HUES64 (cell line): Measurements from ENCODE around the gene PLCB2.

Source experiments
- H3K27ac ChIP-seq: 2 replicates; pipeline ENCODE4 v1.7.0; 2013; ENCODE audit warnings: low read depth, low read length, inconsistent platforms
- H3K27me3 ChIP-seq: 2 replicates; pipeline ENCODE4 v1.6.1; 2013; ENCODE audit warnings: mild to moderate bottlenecking, low read length; ENCODE audit not compliant: insufficient read depth
- H3K36me3 ChIP-seq: 2 replicates; pipeline ENCODE4 v1.6.1; 2013; ENCODE audit warnings: mild to moderate bottlenecking, low read length; ENCODE audit not compliant: insufficient read depth
- H3K4me1 ChIP-seq: 2 replicates; pipeline ENCODE4 v1.6.1; 2013; ENCODE audit warnings: mild to moderate bottlenecking, low read length, moderate library complexity; ENCODE audit not compliant: insufficient read depth
- H3K4me3 ChIP-seq: 2 replicates; pipeline ENCODE4 v1.5.1; 2013; ENCODE audit warnings: mild to moderate bottlenecking, low read length, moderate library complexity
- H3K9ac ChIP-seq: 2 replicates; pipeline ENCODE4 v1.6.1; 2013; ENCODE audit warnings: mild to moderate bottlenecking, low read depth, low read length
- H3K9me3 ChIP-seq: 2 replicates; pipeline ENCODE4 v1.6.1; 2013; ENCODE audit warnings: low read depth, low read length; ENCODE audit not compliant: insufficient read depth
- WGBS: fragments of 150-250, 120-280 bp; methylation state at CpG from one replicate; pipeline ENCODE4 v1.1.7; 2013; ENCODE audit warnings: missing lambda C conversion rate; 5-methylcytosine and 5-hydroxymethylcytosine counted together

Gene PLCB2

DNA sequence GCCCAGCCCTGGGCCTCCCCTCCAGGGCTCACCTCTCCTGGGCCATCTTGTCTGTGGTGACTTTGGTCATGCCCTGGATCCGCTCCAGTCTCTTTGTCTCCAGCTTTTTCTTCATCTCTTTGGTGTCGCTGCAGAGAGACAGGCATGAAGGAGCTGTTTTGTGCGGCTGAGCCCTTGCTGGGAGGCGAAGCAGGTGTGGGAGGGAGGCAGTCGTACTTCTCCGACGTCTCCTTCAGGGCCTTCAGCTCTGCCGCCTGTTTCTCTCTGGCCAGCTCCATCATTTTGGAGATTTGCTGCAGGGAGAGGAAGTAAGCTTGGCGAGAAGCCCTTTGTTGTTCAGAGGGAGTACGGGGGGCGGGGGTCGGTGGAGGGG, 17.2 kb downstream of the PLCB2 start:
- H3K9me3 ChIP-seq, result no peaks in the 10 kb centered on the region
- 27% methylated on average over 12 of the region's 12 CpGs for WGBS
- 0 out of 2 replicates have a peak overlapping the region, but pooled peaks have one; percentile 21 for H3K4me3 ChIP-seq
- no peaks in the 10 kb centered on the region for H3K36me3 ChIP-seq
- no peak overlapping the region; the same call in 1 of the 2 replicates for H3K9ac ChIP-seq
- H3K27me3 ChIP-seq, result peaks cover 59% of the 10 kb centered on the region
- no peak overlapping the region for H3K27ac ChIP-seq
- peaks cover 25% of the 10 kb centered on the region for H3K4me1 ChIP-seq

DNA sequence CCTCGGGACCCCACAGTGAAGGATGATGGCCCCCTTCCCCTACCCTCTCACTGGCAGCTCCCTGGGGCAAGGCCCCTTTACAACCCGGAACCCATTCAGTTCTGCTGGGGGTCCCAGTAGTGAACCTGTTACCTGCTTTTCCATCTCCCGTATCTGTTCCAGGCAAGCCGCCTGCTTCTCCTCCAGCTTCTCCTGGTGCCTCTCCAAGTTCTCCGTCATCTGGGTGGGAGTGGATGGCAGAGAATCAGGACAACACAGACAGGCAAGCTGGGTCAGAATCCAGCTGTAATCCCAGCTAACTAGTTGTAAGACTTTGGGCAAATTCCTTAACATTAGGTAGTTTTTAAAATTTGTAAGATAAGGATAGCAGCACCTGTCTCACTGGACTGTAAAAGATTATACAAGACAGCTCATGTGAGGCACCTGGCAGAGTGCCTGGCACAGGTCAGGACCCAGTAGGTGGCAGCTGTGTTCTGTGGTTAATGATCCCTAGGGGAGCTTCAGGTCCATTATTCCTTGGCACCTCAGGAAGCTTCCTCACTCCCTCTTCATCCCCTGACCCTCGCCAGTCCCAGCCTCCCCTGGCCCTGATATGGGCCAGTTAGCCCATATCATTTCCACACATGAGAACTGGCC, 18.5 kb downstream of the PLCB2 start:
- Histone ChIP-seq H3K36me3 (no peaks in the 10 kb centered on the region), H3K27ac (no peak overlapping the region), H3K27me3 (peaks cover 65% of the 10 kb centered on the region), H3K9ac (no peak overlapping the region), H3K9me3 (no peaks in the 10 kb centered on the region), H3K4me1 (peaks cover 33% of the 10 kb centered on the region), H3K4me3 (no peak overlapping the region)
- WGBS, result 79% methylated on average over 6 of the region's 6 CpGs

DNA sequence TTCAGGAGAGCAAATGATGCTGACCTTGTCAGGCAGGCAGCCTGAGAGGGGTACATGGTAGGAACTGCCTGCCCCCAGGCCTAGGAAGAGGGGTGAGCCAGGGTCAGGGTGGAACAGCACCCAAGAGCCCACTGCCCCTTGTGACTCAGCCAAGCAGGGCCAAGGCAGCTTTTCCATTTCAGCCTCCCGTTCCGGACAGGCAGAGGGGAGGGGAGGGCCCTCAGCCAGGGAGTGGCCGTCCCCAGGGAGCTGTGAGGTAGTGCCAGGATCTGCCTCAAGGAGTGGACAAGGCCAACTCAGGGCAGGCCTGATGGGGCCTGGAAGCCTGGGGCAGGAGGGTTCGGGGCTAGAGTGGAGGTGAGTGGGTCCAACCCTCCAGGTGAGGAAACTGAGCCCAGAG, 19.8 kb downstream of the PLCB2 start:
- 77% methylated on average over 4 of the region's 4 CpGs for WGBS
- Histone ChIP-seq H3K9me3 (no peaks in the 10 kb centered on the region), H3K4me1 (peaks cover 28% of the 10 kb centered on the region), H3K27ac (no peak overlapping the region), H3K27me3 (peaks cover 69% of the 10 kb centered on the region), H3K4me3 (no peak overlapping the region), H3K36me3 (no peaks in the 10 kb centered on the region), H3K9ac (no peak overlapping the region)

DNA sequence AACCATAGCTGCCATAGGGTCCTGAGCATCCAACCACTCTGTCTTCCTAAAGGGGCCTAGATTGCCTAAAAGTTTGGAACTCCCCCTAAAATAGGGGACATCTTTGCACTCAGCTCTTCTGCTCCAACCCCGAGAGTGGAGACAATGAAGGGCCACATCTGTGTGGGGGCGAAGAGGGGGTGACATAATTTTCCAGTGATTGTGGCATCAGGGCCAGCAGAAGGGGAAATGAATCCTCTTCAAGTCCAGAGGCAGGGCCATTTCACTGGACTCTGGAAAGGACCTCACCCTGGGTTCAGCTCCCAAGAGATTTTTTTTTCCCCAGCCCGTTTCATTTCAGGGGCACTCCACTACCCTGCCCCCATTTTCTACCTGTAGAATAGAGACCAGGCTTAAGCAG, 20.2 kb downstream of the PLCB2 start:
- H3K27ac ChIP-seq, result no peak overlapping the region
- H3K9me3 ChIP-seq, result no peaks in the 10 kb centered on the region
- H3K4me1 ChIP-seq, result peaks cover 28% of the 10 kb centered on the region
- H3K9ac ChIP-seq, result no peak overlapping the region
- H3K4me3 ChIP-seq, result no peak overlapping the region
- 88% methylated on average over 3 of the region's 3 CpGs for WGBS
- peaks cover 69% of the 10 kb centered on the region for H3K27me3 ChIP-seq
- no peaks in the 10 kb centered on the region for H3K36me3 ChIP-seq

DNA sequence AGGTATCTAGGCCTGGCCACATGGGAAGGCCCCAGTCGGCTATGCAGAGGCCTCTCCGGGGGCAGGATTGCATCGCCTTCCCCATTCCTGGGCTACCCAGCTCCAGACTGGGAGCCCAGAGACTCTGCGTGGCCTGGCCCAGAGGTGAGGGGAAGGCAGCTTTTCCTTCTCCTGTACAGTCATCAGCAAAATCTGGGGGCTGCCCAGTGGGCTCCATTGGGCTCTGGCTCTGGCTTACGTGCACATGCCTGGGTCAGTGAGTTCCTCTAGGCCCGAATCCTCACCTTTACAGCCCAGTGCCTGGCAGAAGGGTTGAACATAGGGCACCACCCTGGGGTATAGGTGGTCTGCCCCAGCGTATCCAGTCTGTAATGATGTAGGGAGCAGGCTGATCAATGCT, 20.9 kb downstream of the PLCB2 start:
- no peak overlapping the region for H3K9ac ChIP-seq
- H3K36me3 ChIP-seq, result no peaks in the 10 kb centered on the region
- H3K4me3 ChIP-seq, result no peak overlapping the region
- WGBS, result 69% methylated on average over 7 of the region's 7 CpGs
- no peaks in the 10 kb centered on the region for H3K9me3 ChIP-seq
- no peak overlapping the region for H3K27ac ChIP-seq
- H3K27me3 ChIP-seq, result peaks cover 69% of the 10 kb centered on the region
- peaks cover 27% of the 10 kb centered on the region for H3K4me1 ChIP-seq

DNA sequence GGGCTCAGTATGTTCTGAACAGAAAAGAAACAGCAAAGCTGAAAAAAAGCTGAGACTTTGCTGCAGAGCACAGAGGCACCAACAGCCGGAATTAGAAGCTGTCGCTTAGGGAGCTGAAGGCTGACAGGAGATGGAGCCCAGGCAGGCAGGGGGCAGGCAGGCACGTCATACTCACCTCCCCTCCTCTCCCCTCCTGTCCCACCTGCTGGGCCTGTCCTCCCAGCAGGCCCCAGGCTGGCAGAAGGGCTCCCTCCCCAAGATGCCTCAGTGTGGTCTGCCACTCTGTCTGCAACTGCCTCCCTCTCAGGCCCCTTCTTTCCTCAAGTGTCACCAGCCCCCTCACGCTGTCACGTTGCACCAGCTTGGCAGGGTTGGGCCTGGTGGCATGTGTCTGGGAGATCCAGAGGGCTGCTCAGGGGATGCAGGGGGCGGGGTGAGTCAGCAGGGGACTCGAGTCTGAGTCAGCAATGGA, 21.6 kb downstream of the PLCB2 start:
- H3K9me3 ChIP-seq, result no peaks in the 10 kb centered on the region
- H3K4me3 ChIP-seq, result no peak overlapping the region
- H3K27ac ChIP-seq, result peak overlapping the region; percentile 34; the same call in 1 of the 2 replicates
- WGBS, result 44% methylated on average over 7 of the region's 7 CpGs
- H3K36me3 ChIP-seq, result no peaks in the 10 kb centered on the region
- H3K27me3 ChIP-seq, result peaks cover 69% of the 10 kb centered on the region
- peaks cover 29% of the 10 kb centered on the region for H3K4me1 ChIP-seq
- H3K9ac ChIP-seq, result no peak overlapping the region

DNA sequence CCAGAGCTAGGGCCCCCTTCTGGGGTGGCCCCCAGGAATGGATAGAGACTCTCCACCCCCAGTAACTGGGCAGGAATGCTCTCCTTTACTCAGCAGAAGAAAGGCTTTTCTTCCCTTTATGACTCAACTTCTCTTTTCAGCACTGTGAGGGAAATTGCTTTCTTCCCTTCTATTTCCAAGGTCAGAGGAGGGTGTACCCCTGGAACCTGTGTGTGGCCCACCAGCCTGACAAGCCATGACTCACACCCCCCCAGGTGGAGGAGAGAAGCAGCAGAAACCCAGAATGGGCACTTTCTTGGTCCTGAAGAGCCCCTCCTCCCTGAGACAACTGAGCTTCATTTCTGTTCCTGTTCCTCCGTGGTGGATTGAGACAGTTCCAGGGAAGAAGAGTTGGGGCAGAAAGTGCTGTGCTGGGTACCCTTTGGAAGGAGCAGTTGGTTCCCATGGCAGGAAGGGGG, 22.2 kb downstream of the PLCB2 start:
- H3K36me3 ChIP-seq, result no peaks in the 10 kb centered on the region
- H3K4me3 ChIP-seq, result no peak overlapping the region
- no peaks in the 10 kb centered on the region for H3K9me3 ChIP-seq
- H3K27me3 ChIP-seq, result peaks cover 70% of the 10 kb centered on the region
- H3K27ac ChIP-seq, result peak overlapping the region; percentile 34; the same call in 1 of the 2 replicates
- peaks cover 34% of the 10 kb centered on the region for H3K4me1 ChIP-seq
- 19% methylated on average over 1 of the region's 1 CpG for WGBS
- H3K9ac ChIP-seq, result no peak overlapping the region

DNA sequence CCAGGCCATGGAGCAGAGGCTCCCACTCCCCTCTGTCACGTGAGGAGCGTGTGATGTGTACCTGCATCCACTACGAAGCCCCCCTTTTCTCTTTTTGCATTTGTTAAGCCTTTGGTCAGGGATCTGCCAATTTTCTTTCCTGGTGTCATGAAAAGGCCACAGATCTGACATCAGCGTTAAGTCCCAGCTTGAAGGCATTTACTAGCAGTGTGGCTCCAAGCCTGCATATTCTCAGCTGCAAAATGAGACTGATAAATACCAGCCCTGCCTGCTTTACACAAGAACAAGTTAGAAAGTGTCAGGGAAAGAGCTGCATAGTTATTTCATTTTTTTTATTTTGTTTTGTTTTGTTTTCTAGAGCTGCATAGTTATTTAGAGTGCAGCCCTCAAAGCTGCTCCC, 22.6 kb downstream of the PLCB2 start:
- peaks cover 70% of the 10 kb centered on the region for H3K27me3 ChIP-seq
- 20% methylated on average over 4 of the region's 4 CpGs for WGBS

DNA sequence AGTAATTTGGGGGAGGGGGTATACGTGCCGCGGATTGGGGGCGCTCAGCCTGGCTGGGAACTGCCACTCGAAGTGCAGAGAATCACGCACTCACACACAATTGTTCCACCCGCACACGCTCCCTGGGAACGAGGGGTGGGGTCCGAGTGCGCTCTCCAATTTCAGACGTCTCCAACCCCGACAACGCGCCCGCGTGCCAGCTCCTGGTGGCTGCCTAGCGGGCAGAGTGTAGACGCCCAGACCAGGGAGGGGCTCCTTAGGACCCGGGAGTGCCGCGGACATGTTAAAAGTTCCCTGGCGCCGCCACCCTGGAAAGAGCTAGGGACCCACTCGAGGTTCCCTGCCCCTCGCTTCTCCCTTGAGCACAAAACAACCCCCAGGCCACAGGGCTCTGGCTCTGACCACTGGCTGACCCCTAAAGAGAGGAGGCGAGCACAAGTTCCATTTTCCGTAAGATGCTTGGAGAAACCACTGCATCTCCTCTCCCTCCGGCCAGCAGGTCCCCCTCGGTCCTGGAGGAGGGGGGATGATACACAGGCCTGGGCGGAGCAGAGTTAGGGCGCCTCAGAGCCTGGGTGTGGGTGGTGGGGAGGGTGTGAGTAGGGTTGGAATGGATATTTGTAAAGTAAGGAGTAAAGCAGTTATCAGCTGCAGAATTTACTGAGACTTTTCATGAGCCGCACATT, 24.0 kb downstream of the PLCB2 start:
- Histone ChIP-seq H3K9me3 (no peaks in the 10 kb centered on the region), H3K36me3 (no peaks in the 10 kb centered on the region), H3K27ac (no peak overlapping the region), H3K9ac (no peak overlapping the region), H3K27me3 (peaks cover 72% of the 10 kb centered on the region), H3K4me3 (peak overlapping the region; percentile 45), H3K4me1 (peaks cover 40% of the 10 kb centered on the region)
- 13% methylated on average over 33 of the region's 33 CpGs for WGBS

More for the DNA sequence above, 22.6 kb downstream of the PLCB2 start:
- Histone ChIP-seq H3K36me3 (no peaks in the 10 kb centered on the region), H3K9me3 (no peaks in the 10 kb centered on the region), H3K4me3 (no peak overlapping the region), H3K9ac (no peak overlapping the region), H3K27ac (no peak overlapping the region; the same call in 1 of the 2 replicates), H3K4me1 (peaks cover 33% of the 10 kb centered on the region)

DNA sequence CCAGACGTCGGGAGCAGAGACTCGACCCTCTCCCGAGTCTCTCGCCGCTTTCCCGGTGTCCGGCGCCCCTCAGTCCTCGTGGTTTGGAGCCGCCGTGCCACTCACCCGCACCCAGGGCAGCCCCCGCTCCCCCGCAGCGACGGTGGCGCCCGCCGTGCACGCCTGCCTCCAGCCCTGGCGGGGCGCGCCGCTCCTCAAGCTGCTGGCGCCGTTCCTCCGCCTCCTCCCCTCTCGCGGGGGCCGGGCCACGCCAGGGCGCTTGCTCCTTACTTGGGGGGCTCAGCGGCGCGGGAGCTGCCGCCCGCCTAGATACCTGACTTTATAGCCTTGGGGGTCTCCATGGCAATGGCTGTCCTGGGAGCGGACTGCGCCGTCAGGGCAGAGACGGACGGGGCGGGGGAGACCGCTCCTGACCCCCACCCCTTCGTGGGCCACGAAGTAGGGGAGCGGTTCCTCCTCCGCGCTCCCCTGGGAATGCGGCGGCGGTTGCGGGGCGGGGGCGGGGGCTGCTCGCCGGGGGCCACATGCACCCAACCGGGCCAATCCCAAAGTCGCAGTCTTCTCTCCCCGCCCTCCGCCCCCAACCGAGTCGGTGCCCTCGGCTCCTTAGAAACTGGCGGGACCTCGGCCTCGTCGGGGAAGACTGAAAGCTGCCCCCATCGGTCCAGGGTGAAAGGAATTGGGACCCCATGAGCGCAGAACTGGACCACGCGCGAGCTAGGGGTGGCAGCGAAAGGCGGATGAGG, 24.7 kb downstream of the PLCB2 start, which contains the start of gene ANKRD63:
Gene ANKRD63, minus strand, starts transcription at position 196 of the 746 bp plus-strand sequence. CDS start 478 bp downstream, outside the sequence.
- Histone ChIP-seq H3K4me1 (peaks cover 40% of the 10 kb centered on the region), H3K27me3 (peaks cover 79% of the 10 kb centered on the region), H3K9ac (no peak within 1 kb of the TSS), H3K9me3 (no peaks in the 10 kb centered on the region), H3K36me3 (no peaks in the 10 kb centered on the region), H3K4me3 (peak within 1 kb of the TSS; percentile 45), H3K27ac (no peak within 1 kb of the TSS)
- WGBS, result 1% methylated on average over 76 of the region's 76 CpGs
